Fibroblast of skin of left biceps (primary cell): ENCODE measurements around the gene PLAA.

ENCODE experiments used
- DNase-seq, 2 experiments: peaks; one replicate each; pipeline ENCODE4 v3.0.0-alpha.2; 2013; ENCODE audit warnings: low read depth in 2 of 2

Gene PLAA

GRCh38 chr9:26946753-26947727 is at the start of gene PLAA:
PLAA (minus strand) TSS chr9:26947242; CDS start chr9:26947045, 197 bp downstream.
- peak; percentile 61 to 64 for DNase-seq

- no peak for DNase-seq
Measured at GRCh38 chr9:26995810-26996209, 48.8 kb upstream of the PLAA start.

DNA sequence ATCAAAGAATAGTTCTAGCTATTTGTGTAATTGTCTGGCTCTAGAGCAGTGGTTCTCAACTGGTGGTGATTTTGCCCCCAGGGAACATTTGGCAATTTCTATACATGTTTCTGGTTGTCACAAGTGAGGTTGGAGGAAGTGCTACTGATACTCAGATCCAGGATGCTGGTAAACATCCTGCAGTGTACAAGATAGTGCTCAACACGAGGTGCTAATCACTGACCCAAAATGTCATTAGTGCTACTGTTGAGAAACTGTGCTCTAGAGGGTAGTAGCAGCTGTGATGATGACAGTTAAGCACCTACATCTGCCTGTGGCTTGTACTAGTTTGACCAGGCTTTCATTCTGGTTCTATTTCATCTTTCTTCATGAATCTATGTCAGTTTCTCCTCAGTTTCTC is 36.3 kb upstream of the PLAA start:
- no peak for DNase-seq

DNA sequence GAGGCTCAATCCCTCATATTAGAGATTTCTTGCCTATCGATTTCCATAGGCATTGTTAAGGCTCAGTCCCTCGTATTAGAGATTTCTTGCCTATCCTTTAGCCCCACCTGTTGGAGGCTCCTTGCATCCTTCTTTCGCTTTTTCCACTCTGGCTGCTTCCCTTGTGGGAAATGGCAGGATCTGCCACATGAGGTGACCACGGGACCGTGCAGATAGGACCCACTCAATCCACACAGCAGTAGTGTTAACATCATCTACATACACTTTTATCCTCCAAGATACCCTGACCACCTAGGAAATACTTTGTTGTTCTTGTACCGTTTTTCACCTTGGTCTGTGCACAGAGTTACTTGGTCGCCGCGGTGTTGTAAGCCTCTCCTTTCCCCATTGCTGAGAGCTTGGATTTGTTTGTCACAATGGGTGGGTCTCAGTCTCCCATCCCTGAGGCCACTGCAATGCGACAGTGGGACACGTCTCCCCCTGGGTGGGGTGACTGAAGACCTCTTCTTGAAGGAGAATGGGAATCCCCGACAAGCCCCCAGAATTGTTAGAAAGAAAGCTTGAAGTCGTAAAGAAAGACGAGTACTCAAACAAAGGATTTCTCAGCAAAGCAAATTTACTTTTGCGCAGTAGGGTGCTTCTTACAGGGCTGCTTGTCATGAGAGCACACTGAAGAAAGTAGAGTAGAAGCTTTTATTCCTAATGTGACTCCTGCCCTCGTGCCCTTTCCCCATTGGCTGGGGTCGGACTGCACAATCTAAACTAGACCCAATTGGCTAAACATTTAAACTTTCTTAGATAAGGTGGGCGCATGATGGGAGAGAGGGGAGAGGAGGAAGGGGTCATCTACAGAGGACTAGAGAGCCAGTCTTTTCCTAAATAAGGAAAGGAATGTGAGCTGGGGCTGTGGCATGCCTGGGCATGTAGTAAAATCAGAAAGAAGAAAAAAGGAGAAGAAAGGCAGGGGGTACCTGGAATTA is 29.0 kb upstream of the PLAA start:
- DNase-seq = peak in 1 of 2 experiments; percentile 10

GRCh38 chr9:26974927-26975326 is 27.9 kb upstream of the PLAA start:
- DNase-seq = no peak

DNA sequence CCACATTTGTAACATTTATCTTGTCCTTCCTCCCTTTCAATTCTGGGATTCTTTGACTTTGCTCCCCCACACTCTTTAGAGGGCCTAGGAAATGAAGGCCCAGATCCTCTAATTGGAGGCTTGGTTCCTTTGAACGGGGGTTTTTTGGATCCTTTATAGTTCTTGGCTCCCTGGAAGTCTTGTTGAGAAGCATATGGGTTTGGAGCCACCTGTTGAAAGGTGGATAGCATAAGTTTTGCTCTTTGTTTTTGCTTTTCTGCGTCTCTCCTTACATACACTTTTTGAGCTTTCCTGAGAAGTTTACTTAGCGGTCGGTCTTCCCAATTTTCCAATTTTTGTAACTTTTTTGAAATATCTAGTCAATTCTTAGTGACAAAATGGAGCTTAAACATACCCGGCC is 26.9 kb upstream of the PLAA start:
- DNase-seq = no peak

- no peak for DNase-seq
Measured at GRCh38 chr9:26971721-26972120, 24.7 kb upstream of the PLAA start.

- no peak for DNase-seq
Measured at GRCh38 chr9:26956860-26957233, 9.8 kb upstream of the PLAA start.

DNA sequence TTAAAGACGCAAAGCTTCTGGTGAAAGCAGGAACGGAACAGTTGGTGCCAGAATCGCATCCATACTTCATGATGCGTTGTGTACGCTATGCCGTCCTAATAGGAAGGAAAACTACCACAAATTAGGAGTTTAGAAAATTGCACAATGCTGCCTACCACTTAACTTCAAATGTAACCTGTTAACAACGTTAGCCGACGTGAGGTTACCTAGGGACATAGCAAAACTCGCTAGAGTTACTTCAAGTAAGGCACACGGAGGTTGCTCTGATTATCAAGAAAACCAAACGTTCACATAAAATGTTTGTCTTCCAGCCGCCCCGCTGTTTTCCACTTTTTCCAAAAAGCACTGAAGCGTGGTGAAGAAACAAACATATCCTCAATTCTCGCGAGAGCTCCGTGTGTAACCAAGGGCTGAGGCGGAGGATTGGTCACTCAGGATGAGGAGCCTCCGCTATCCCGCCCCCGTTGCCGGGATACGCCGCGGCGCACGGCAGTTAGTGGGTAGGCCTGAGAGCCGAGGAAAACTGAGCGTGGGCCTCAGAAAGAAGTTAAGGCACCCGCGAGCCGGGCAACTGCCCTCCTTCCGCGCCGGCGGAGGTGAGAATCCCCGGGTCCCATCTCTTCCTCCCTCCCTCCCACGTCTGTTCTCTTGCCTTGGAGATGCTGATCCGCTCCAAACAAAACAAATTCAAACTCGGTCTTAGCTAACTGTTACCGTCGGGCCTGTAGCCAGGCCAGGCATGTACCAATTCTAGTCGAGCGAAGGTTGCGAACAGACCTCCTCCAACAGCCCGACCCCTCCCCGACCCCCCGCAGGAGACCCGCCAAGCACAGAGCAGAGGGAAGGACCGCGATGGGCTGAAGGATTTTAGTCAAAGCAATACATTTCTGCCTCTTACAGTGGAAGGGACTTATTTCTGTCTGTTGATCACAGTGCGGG is 9.1 kb upstream of the PLAA start, which contains the start of gene IFT74:
Gene IFT74 (plus strand): TSS at position 492 of the 939 bp plus-strand sequence. CDS start 5,556 bp downstream, outside the sequence.
- DNase-seq = peak; percentile 95 to 96

DNA sequence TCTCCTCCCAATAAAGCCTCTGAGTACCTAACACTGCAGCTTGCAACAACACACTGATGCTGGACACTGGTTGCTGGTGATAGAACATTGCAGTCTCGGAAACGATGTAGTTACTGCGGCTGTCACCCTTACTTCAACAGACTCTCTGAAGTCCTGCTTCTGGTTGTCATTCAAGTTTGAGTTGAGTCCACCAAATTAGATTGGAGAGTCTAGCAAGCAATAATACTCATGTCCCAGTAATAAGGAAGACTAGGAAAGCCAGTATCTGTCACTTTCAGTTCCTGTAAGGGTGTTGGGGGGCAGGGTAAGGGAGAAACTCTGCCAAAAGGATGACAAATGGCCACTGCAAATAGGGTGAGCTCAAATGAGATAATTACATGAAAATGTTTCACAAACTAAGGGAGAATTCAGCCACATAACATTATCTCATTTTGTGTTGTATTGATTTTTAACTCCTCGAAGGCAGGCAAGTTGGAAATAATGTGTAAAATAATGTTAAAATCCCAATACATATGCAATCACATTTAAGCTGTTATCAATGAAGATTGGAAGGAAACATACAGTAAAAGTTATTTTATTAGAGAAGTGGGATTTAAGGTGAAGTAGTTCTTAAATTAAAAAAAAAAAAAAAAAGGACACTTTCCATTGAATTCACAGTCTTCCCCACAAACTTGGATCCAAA is 8.3 kb upstream of the PLAA start:
- no peak for DNase-seq

- no peak for DNase-seq
Measured at GRCh38 chr9:26954050-26954508, 7.0 kb upstream of the PLAA start.

GRCh38 chr9:26951794-26952193 is 4.8 kb upstream of the PLAA start:
- no peak for DNase-seq

- no peak for DNase-seq
Measured at GRCh38 chr9:26950521-26950920, 3.5 kb upstream of the PLAA start.

- DNase-seq = no peak
Measured at GRCh38 chr9:26949637-26950069, 2.6 kb upstream of the PLAA start.

- no peak for DNase-seq
Measured at GRCh38 chr9:26947736-26948135, 694 bp upstream of the PLAA start.

- DNase-seq = no peak
Measured at GRCh38 chr9:26945591-26945990, 1.5 kb downstream of the PLAA start.

DNA sequence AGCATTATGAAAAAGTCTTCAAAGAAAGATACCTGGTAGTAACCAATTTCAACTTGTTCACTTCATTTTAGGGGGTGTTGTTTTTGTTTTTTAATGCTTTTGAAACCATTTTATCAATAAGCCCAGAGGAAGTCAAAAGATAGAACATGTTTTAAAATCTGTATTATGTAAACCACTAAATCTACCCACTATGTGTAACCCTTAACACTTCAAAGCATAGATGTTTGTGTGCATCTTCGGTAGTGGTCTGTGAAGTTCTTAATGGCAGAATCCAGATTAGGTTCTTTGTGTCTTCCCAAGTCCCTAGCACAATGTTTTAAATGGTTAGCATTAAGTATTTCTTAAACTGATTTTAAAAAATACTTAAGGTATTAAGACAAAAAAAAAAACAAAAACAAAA is 6.3 kb downstream of the PLAA start:
- no peak for DNase-seq

DNA sequence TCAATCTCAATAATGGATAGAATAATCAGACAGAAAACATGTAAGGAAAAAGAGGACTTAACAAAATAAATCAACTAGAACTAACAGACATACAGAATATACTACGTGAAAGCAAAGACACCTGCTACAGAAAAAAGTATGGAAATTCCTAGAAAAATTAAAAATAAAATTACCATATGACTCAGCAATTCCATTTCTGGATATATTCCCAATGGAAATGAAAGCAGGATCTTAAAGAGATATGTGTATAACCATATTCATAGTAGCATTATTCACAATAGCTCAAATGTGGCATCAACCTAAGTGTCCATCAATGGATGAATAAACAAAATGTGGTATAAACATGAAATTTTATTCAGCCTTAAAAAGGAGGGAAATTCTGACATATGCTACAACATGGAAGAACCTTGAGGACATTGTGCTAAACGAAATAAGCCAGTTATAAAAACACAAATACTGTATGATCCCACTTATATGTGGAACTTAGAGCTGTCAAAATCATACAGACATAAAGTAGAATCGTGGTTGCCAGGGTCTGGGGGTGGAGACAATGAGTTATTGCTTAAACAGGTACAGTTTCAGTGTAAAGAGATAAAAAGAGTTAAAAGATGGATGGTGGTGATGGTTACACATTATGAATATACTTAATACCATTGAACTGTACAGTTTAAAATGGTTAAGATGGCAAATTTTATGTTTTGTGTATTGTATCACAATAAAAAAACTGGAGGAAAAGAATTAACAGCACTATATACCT is 6.9 kb downstream of the PLAA start:
- no peak for DNase-seq

DNA sequence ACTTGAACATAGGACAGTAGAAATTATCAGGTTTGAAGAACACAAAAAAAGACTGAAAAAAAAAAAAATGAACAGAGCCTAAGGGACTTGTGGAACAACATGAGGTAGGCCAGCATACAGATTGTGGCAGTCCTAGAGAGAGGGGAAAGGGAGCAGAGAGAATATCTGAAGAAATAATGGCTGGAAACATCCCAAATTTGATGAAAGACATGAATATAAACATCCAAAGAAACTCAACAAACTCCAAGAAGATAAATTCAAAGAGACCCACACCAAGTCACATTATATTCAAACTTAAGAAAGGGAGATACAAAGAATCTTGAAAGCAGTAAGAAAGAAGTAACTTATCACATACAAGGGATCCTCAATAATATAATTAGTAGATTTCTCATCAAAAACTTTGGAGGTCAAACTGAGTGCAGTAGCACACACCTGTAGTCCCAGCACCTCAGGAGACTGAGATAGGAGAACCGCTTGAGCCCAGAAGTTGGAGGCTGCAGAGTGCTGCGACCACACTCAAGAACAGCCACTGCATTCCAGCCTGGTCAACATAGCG is 9.1 kb downstream of the PLAA start:
- no peak for DNase-seq
